ENCODE measurements around the gene GLUD2.
"Not testable (repeated sequence)": the region's sequence is repeated elsewhere in the genome, so short reads cannot be mapped to it uniquely, and the experiment has no call there.

The GLUD2 gene

DNA sequence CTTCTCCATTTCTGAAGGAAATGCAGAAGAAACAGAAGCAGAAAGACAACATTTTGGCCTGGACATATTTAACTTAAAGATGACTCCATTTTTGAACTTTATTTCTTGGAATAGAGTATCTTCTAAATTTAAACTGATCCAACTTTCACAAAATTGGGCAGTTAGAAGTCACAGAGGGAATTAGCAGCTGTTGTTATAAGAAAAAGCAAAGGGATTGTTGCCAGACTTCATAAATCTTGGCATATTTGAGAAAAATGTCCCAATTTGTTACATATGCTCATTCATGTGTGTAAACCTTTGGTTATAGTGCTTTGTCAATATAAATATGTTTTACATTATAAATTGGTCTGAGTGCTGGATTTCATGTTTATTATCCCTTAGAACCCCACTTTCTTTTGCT, 3.4 kb downstream of the GLUD2 start:
- no peak overlapping the region for H3K4me3 ChIP-seq (ENCODE audit: low read depth, low read length)
- TF ChIP-seq, protein P1, sequence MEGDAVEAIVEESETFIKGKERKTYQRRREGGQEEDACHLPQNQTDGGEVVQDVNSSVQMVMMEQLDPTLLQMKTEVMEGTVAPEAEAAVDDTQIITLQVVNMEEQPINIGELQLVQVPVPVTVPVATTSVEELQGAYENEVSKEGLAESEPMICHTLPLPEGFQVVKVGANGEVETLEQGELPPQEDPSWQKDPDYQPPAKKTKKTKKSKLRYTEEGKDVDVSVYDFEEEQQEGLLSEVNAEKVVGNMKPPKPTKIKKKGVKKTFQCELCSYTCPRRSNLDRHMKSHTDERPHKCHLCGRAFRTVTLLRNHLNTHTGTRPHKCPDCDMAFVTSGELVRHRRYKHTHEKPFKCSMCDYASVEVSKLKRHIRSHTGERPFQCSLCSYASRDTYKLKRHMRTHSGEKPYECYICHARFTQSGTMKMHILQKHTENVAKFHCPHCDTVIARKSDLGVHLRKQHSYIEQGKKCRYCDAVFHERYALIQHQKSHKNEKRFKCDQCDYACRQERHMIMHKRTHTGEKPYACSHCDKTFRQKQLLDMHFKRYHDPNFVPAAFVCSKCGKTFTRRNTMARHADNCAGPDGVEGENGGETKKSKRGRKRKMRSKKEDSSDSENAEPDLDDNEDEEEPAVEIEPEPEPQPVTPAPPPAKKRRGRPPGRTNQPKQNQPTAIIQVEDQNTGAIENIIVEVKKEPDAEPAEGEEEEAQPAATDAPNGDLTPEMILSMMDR (IDR thresholded peaks at IDR 0.05; ENCODE audit: borderline replicate concordance, insufficient read depth, low read depth, low read length) = no peak

DNA sequence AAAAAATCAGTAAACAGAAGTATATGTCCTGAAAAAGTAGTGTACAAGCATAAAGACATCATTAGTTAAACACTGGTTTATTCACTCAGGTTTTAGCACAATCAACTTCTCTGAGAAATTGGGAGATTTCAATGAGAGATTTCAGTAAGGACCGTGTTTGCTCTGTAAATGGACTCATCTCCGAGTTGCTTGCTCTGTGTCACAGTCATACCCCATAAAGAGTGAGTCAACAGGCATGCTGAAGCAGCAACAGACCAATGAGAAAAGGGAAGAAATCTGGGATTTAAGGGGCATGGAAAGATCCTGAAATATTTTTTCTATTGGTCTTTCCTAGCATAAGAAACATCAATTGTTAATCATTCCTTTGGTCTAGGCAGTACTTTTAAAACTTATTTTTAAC, 4.7 kb downstream of the GLUD2 start:
- TF ChIP-seq, protein P1 (IDR thresholded peaks at IDR 0.05; ENCODE audit: borderline replicate concordance, insufficient read depth, low read depth, low read length) = no peak
- no peak overlapping the region for H3K4me3 ChIP-seq (ENCODE audit: low read depth, low read length)

DNA sequence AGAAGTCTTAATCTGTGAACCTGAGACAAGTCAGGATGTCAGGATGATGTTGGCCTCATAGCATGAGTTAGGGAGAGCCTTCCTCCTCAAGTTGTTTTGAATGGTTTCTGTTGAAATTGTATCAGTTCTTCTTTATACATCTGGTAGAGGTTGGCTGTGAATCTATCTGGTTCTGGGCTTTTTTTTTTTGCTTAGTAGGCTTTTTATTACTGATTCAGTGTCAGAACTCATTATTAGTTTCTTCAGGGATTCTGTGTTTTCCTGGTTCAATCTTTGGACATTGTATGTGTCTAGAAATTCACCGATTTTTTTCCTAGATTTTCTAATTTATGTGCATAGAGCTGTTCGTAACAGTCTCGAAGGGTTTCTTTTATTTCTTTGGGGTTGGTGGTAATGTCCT, 14.9 kb downstream of the GLUD2 start:
- no peak overlapping the region for H3K4me3 ChIP-seq (ENCODE audit: low read depth, low read length)
- TF ChIP-seq, protein P1 (IDR thresholded peaks at IDR 0.05; ENCODE audit: borderline replicate concordance, insufficient read depth, low read depth, low read length) = no peak

DNA sequence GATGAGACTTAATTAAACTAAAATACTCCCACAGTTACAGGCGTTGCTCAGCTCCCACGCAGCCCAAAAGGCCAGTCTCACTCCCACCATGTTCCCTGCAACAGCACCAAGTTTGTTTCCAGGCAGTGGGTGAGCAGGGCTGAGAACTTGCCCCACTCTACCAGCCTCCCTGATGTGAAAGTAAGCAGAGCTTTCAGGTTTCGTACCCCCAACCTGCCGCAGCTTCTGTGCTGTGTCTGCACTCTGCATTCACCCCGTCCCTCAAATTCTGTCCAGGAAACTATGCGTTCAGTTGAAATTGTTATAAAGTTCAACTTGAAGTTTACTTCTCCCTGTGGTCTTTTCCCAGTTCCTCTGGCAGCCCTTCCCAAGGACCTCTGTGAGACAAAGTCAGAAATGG, 17.2 kb downstream of the GLUD2 start:
- TF ChIP-seq, protein P1 (IDR thresholded peaks at IDR 0.05; ENCODE audit: borderline replicate concordance, insufficient read depth, low read depth, low read length) = no peak
- no peak overlapping the region for H3K4me3 ChIP-seq (ENCODE audit: low read depth, low read length)

DNA sequence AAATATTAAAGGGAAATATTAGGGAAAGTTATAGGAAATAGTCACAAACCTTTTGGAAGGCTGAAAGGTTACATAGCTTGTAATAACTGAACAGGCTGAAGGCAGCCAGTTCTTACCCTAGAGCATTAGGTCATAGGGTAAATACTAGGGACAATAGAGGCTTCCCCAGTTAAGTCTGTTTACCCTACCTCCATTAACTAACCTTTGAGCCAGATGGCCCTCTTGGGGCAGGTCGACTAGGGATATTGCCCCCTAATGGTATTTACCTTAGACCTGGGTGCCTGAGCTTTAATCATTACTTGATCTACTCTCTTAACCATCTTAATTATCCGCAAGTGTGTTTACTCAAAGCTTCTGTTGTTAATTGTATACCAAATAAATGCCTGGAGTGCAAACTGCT, 36.8 kb downstream of the GLUD2 start:
- not testable (repeated sequence) for H3K4me3 ChIP-seq (ENCODE audit: low read depth, low read length)

DNA sequence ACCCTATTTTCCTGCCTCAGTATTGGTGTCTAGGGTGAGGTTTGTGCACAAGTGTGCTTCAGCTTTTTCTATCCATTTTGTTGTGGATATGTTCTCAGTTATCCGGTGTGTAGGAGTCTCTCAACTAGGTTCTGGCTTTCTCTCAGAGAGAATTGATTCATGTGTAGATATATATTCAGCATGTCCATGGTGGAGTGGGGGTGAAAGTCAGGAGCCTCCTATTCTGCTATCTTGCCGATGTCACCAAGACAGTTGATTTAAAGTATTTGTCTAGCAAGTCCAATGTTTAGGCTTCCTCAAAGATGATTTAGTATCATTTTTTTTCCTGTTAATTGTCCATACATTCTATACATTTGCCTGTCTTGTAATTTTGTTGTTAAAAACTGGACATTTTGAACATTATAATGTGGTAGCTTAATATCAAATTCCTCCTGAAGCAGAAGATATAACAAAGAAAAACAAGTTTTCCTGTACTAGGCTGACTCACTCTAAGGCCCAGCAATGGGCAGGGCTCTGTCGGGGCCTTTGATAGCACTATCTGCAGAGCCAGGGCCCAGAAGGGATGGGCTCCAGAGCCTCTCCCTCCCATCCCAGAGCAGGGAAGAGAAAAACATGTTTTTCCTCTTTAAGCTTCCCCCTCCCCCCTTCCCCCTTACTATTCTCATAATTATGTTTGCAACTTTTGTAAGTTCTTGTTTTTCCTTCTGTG, 37.6 kb downstream of the GLUD2 start:
- H3K4me3 ChIP-seq (ENCODE audit: low read depth, low read length) = no peak overlapping the region
- TF ChIP-seq, protein P1 (IDR thresholded peaks at IDR 0.05; ENCODE audit: borderline replicate concordance, insufficient read depth, low read depth, low read length) = no peak

DNA sequence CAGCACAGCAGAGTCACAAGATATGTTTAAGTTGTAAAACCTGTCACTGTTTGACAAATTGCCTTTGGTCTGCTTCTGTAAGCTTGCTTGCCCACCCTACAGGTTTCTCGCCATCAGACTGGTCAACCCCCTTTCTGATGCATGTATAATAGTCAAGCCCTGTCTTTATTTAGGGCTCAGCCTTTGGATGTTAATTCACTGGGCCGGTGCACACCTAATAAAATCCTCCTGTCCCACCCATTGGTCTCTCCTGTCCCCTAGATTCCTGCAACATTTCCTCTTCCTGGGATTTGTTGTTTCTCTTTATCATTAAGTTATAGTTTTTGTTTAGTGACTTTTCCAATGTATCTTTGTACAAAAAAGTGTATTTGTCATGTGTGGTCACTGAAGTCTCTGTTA, 38.2 kb downstream of the GLUD2 start:
- TF ChIP-seq, protein P1 (IDR thresholded peaks at IDR 0.05; ENCODE audit: borderline replicate concordance, insufficient read depth, low read depth, low read length) = no peak

More for the DNA sequence above, 38.2 kb downstream of the GLUD2 start:
- no peak overlapping the region for H3K4me3 ChIP-seq (ENCODE audit: low read depth, low read length)

Measured in GM12875 (cell line).